Calu3 (cell line): ENCODE measurements around the gene ANXA7. TPM values are rescaled to one million over a fixed set of nuclear protein-coding genes. Genes with fewer than 3 reads are reported as not detected.

Experiments used
- BruUV-seq: library from RNA; stranded (reverse); fragments of 400-500 nt; replicated peaks from 2 replicates; lab custom pipeline; 2021; lab: Mats Ljungman, UMichigan
- CTCF ChIA-PET: fragments of 300-600 bp; sonication (Branson Sonifier 250); formaldehyde crosslinking; loops from one replicate; lab custom pipeline; 2022; ENCODE audit warnings: antibody characterized with exemption; lab: Charles Lee
- DNase-seq: peaks from one replicate; pipeline ENCODE4 v3.0.0; 2022
- H3K27ac Mint-ChIP-seq: one replicate; pipeline ENCODE4 v1.8.0; 2022; ENCODE audit warnings: mixed read lengths; ENCODE audit not compliant: unreplicated experiment
- H3K27me3 Mint-ChIP-seq: one replicate; pipeline ENCODE4 v1.8.0; 2022; ENCODE audit warnings: mixed read lengths; ENCODE audit not compliant: unreplicated experiment
- H3K36me3 Mint-ChIP-seq: one replicate; pipeline ENCODE4 v1.8.0; 2022; ENCODE audit warnings: mild to moderate bottlenecking, moderate library complexity, mixed read lengths; ENCODE audit not compliant: insufficient read depth, unreplicated experiment
- H3K4me1 Mint-ChIP-seq: one replicate; pipeline ENCODE4 v1.8.0; 2022; ENCODE audit warnings: mild to moderate bottlenecking, low read depth, mixed read lengths; ENCODE audit not compliant: unreplicated experiment
- H3K4me3 Mint-ChIP-seq: one replicate; pipeline ENCODE4 v1.8.0; 2022; ENCODE audit warnings: mild to moderate bottlenecking, low read depth, moderate library complexity, mixed read lengths; ENCODE audit not compliant: unreplicated experiment
- H3K9me3 Mint-ChIP-seq: one replicate; pipeline ENCODE4 v1.8.0; 2022; ENCODE audit warnings: low read depth, mixed read lengths; ENCODE audit not compliant: unreplicated experiment
- intact Hi-C: fragments of 100-400 bp; cut with micrococcal nuclease; formaldehyde crosslinking; loops from one replicate; pipeline ENCODE4 v1.10.0; 2022; ENCODE audit not compliant: unreplicated experiment
- total RNA-seq: library from RNA; stranded (reverse); gene quantifications from 2 replicates; pipeline ENCODE4 v1.2.3, GENCODE V29; 2022
- TF ChIP-seq, protein P1 (sequence below): fragments of 200-600 bp; IDR thresholded peaks from one replicate; pipeline ENCODE4 v1.8.0; 2022; ENCODE audit warnings: antibody characterized with exemption; ENCODE audit not compliant: unreplicated experiment

Gene ANXA7
- total RNA-seq, 1 experiment from 2014 or later: 160 TPM

DNA sequence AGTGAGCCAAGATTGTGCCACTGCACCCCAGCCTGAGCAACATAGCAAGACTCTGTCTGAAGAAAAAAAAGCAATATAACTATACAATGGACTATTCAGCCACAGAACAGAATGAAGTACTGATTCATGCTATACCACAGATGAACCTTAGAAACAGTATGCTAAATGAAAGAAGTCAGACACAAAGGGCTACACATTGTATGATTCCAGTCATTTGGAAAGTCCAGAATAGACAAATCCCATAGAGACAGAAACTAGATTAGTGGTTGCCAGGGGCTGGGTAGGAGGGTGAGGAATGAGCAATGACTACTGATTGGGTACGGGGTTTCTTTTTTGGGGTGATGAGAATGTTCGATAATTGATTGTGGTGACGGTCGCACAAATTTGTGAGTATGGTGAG, 45.6 kb downstream of the ANXA7 start:
- H3K4me1 Mint-ChIP-seq: no peaks in the 10 kb centered on the region
- no peaks in the 10 kb centered on the region for H3K27me3 Mint-ChIP-seq
- intact Hi-C loops: no loop called here
- no peak for DNase-seq
- CTCF ChIA-PET: no interaction called here
- peaks cover 43% of the 10 kb centered on the region for H3K36me3 Mint-ChIP-seq
- no peak overlapping the region for H3K27ac Mint-ChIP-seq
- no peak overlapping the region for H3K4me3 Mint-ChIP-seq
- H3K9me3 Mint-ChIP-seq: no peaks in the 10 kb centered on the region
- TF ChIP-seq, protein P1, sequence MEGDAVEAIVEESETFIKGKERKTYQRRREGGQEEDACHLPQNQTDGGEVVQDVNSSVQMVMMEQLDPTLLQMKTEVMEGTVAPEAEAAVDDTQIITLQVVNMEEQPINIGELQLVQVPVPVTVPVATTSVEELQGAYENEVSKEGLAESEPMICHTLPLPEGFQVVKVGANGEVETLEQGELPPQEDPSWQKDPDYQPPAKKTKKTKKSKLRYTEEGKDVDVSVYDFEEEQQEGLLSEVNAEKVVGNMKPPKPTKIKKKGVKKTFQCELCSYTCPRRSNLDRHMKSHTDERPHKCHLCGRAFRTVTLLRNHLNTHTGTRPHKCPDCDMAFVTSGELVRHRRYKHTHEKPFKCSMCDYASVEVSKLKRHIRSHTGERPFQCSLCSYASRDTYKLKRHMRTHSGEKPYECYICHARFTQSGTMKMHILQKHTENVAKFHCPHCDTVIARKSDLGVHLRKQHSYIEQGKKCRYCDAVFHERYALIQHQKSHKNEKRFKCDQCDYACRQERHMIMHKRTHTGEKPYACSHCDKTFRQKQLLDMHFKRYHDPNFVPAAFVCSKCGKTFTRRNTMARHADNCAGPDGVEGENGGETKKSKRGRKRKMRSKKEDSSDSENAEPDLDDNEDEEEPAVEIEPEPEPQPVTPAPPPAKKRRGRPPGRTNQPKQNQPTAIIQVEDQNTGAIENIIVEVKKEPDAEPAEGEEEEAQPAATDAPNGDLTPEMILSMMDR: no peak
- BruUV-seq: no TSS peak

DNA sequence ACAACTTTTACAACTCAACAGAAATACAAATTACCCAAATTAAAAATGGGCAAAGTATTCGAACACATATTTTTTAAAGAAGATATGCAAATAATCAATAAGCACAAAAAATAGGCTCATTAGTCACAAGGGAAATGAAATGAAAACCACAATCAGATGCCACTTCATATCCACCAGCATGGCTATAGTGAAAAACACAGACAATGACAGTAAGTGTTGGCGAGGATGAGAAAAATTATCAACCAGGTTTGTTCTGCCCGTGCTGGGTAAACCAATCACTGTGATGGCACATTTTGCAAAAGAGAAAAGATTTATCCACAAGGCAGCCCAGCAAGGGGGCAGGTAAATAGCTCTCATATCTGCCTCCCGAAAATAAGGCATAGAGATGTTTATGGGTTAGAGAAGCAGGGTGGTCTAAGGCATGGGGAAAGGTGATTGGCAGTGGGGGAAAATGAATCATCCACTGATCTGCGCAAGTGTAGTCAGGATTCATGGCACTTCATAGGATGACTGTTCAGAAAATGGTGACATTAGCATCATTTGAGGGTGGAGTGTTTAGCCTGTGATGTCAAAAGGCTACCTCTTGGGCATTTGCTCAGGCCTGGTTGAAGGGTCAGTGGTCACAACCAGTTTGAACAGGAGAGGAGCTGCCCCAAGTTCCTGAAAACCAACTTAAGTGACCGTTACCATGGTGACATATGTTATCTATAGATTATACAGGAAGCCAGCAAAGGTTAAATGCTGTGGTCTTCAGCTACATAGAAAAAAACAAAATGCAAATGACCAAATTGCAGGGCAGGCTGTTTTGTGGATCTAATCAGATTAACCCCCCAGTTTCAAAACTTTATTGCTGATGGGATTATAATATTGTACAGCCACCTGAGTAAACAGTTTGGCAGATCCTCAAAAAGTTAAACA, 47.2 kb downstream of the ANXA7 start:
- no peak overlapping the region for H3K27ac Mint-ChIP-seq

DNA sequence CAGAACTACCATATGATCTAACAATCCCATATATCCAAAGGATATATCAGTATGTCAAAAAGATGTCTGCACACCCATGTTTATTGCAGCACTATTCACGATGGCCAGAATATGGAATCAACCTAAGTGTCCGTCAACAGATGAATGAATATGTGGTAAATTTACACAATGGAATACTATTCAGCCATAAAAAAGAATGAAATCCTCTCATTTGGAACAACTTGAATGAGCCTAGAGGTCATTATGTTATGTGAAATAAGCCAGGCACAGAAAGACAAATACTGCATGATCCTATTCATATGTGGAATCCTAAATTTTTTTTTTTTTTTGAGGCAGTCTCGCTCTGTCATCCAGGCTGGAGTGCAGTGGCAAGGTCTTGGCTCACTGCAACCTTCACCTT, 48.9 kb downstream of the ANXA7 start:
- no TSS peak for BruUV-seq
- H3K9me3 Mint-ChIP-seq: no peaks in the 10 kb centered on the region
- no peak overlapping the region for H3K4me3 Mint-ChIP-seq
- peaks cover 26% of the 10 kb centered on the region for H3K36me3 Mint-ChIP-seq
- intact Hi-C loops: no loop called here
- no peaks in the 10 kb centered on the region for H3K4me1 Mint-ChIP-seq
- H3K27ac Mint-ChIP-seq: no peak overlapping the region
- CTCF ChIA-PET: no interaction called here
- H3K27me3 Mint-ChIP-seq: no peaks in the 10 kb centered on the region
- TF ChIP-seq, protein P1: no peak
- no peak for DNase-seq

More for the DNA sequence above, 47.2 kb downstream of the ANXA7 start:
- Mint-ChIP-seq H3K27me3 (no peaks in the 10 kb centered on the region), H3K36me3 (peaks cover 32% of the 10 kb centered on the region), H3K4me3 (no peak overlapping the region), H3K4me1 (no peaks in the 10 kb centered on the region), H3K9me3 (no peaks in the 10 kb centered on the region)
- intact Hi-C loops: no loop called here
- BruUV-seq: no TSS peak
- no peak for DNase-seq
- CTCF ChIA-PET: interaction anchor here (0.7 kb wide), 1 partner anchor 530 kb away, joined by 3 read pairs; no protein-coding TSS in a partner anchor
- TF ChIP-seq, protein P1: no peak

DNA sequence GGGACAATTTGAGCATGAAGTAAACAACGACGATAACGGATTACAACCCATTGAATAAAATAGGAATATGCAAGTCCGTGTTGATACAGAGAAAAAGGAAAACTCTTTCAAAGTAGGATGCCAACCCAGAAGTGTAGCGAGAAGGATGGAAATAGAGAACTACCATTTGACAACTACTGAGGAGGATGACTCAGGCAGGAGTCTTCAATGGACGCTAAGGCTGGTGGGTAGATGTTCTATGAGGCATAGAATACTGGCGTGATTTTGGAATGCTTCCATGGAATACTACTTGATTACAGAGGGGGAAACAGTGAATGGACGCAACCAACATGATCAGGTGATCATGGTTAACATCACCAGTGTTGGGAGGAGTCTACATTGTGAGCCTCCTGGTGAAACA, 54.4 kb downstream of the ANXA7 start:
- no peak overlapping the region for H3K27ac Mint-ChIP-seq
- no TSS peak for BruUV-seq
- peaks cover 13% of the 10 kb centered on the region for H3K27me3 Mint-ChIP-seq
- TF ChIP-seq, protein P1: no peak
- H3K4me1 Mint-ChIP-seq: peaks cover 11% of the 10 kb centered on the region
- no peaks in the 10 kb centered on the region for H3K9me3 Mint-ChIP-seq
- no peak for DNase-seq
- H3K36me3 Mint-ChIP-seq: peaks cover 16% of the 10 kb centered on the region
- intact Hi-C loops: no loop called here
- CTCF ChIA-PET: no interaction called here
- H3K4me3 Mint-ChIP-seq: no peak overlapping the region
